HCT116 (cell line): ENCODE data around the gene AKAP13. TPM values are rescaled to one million over a fixed set of nuclear protein-coding genes. Genes with fewer than 3 reads are reported as not detected.

Source experiments
- ATAC-seq: fragments of 200-7000 bp; cut with Tn5 transposase; 2 replicates; pipeline ENCODE4 v1.9.1; 2020; ENCODE audit warnings: mild to moderate bottlenecking, moderate library complexity
- BruUV-seq: library from RNA; stranded (reverse); fragments of 400-500 nt; replicated peaks from 2 replicates; lab custom pipeline; 2021; lab: Mats Ljungman, UMichigan
- CTCF ChIA-PET: fragments of 300-600 bp; sonication (Branson Sonifier 250); formaldehyde crosslinking; loops from one replicate; lab custom pipeline; 2021; ENCODE audit warnings: antibody characterized with exemption; lab: Charles Lee
- POLR2A ChIA-PET: fragments of 300-600, 350-600 bp; sonication (Branson Sonifier 250); formaldehyde crosslinking; loops from one replicate; lab custom pipeline; 2021; ENCODE audit warnings: antibody characterized with exemption; lab: Charles Lee
- RAD21 ChIA-PET, 2 experiments: fragments of 300-600 bp; sonication (Branson Sonifier 250); formaldehyde crosslinking; loops; one replicate each; lab custom pipeline; 2023; ENCODE audit warnings: low total read pairs in 2 of 2; ENCODE audit not compliant: uncharacterized antibody in 2 of 2, unreplicated experiment in 2 of 2, low non-redundant PET in 1 of 2; lab: Charles Lee
- DNase-seq: peaks from one replicate; pipeline ENCODE4 v3.0.0-alpha.2; 2010; ENCODE audit warnings: low read depth, low spot score
- H2AFZ ChIP-seq: fragments of 200-600 bp; shearing (Covaris generic), sonication (generic); 2 replicates; pipeline ENCODE4 v1.6.1; 2017; ENCODE audit warnings: low read depth, mixed run types, mixed read lengths, antibody characterized with exemption, low read length; ENCODE audit not compliant: poor library complexity, severe bottlenecking
- H3K27ac ChIP-seq: 2 replicates; pipeline ENCODE4 v1.5.1; 2012; ENCODE audit warnings: low read depth, low read length
- H3K27me3 ChIP-seq: fragments of 200-600 bp; sonication (generic); 2 replicates; pipeline ENCODE4 v1.6.1; 2016; ENCODE audit warnings: mixed run types, low read length, mixed read lengths; ENCODE audit not compliant: insufficient read depth
- H3K36me3 ChIP-seq, 2 experiments: fragments of 200-500 bp in 1 of 2; fragments of 200-600 bp in 1 of 2; sonication (Bioruptor generic) in 1 of 2; sonication (generic) in 1 of 2; 2 replicates each; pipeline versions ENCODE4 v1.5.1 to v1.6.1; 2014 to 2016; ENCODE audit warnings: low read length in 2 of 2, inconsistent platforms in 1 of 2, mixed read lengths in 1 of 2, mixed run types in 1 of 2; ENCODE audit not compliant: insufficient read depth in 2 of 2, control insufficient read depth in 1 of 2
- H3K4me1 ChIP-seq, 2 experiments: fragments of 200-600 bp in 1 of 2; sonication (generic) in 1 of 2; 2 replicates each; pipeline versions ENCODE4 v1.5.1 to v1.6.1; 2012 to 2017; ENCODE audit warnings: low read length in 2 of 2, inconsistent platforms in 1 of 2, mild to moderate bottlenecking in 1 of 2, mixed read lengths in 1 of 2, mixed run types in 1 of 2, moderate library complexity in 1 of 2; ENCODE audit not compliant: insufficient read depth in 2 of 2, control insufficient read depth in 1 of 2
- H3K4me2 ChIP-seq: fragments of 200-600 bp; sonication (generic); 2 replicates; pipeline ENCODE4 v1.6.1; 2017; ENCODE audit warnings: mixed run types, low read length, mixed read lengths
- H3K4me3 ChIP-seq, 2 experiments: fragments of 200-600 bp in 1 of 2; sonication (generic) in 1 of 2; replicated peaks in 1 of 2; 2 replicates each; pipeline ENCODE4 v1.5.1; 2011 to 2016; ENCODE audit warnings: low read length in 2 of 2, control low read depth in 1 of 2, low read depth in 1 of 2, mild to moderate bottlenecking in 1 of 2, mixed read lengths in 1 of 2, mixed run types in 1 of 2
- H3K79me2 ChIP-seq: fragments of 200-600 bp; sonication (generic); 2 replicates; pipeline ENCODE4 v1.6.1; 2017; ENCODE audit warnings: mild to moderate bottlenecking, mixed run types, low read length, moderate library complexity, mixed read lengths; ENCODE audit not compliant: insufficient read depth
- H3K9ac ChIP-seq: fragments of 200-600 bp; sonication (generic); 2 replicates; pipeline ENCODE4 v1.6.1; 2016; ENCODE audit warnings: low read length, mixed read lengths
- H3K9me2 ChIP-seq: fragments of 200-600 bp; sonication (generic), shearing (Covaris generic); 2 replicates; pipeline ENCODE4 v1.6.1; 2017; ENCODE audit warnings: mixed run types, mild to moderate bottlenecking, moderate library complexity; ENCODE audit not compliant: insufficient read depth
- H3K9me3 ChIP-seq, 2 experiments: fragments of 200-500 bp in 1 of 2; fragments of 200-600 bp in 1 of 2; sonication (Bioruptor generic) in 1 of 2; sonication (generic) in 1 of 2; 2 replicates each; pipeline ENCODE4 v1.6.1; 2014 to 2017; ENCODE audit warnings: low read length in 2 of 2, mixed read lengths in 2 of 2, inconsistent platforms in 1 of 2, low read depth in 1 of 2, mild to moderate bottlenecking in 1 of 2, mixed run types in 1 of 2, moderate library complexity in 1 of 2; ENCODE audit not compliant: control insufficient read depth in 1 of 2, insufficient read depth in 1 of 2
- H4K20me1 ChIP-seq: fragments of 200-600 bp; sonication (generic), shearing (Covaris generic); 2 replicates; pipeline ENCODE4 v1.6.1; 2017; ENCODE audit warnings: mixed run types, mild to moderate bottlenecking, moderate library complexity; ENCODE audit not compliant: insufficient read depth
- ATF3 ChIP-seq: IDR thresholded peaks from 2 replicates; pipeline ENCODE4 v1.6.1; 2012
- CEBPB ChIP-seq: IDR thresholded peaks from 2 replicates; pipeline ENCODE4 v1.6.1; 2012; ENCODE audit warnings: low read depth
- EGR1 ChIP-seq: IDR thresholded peaks from 2 replicates; pipeline ENCODE4 v1.6.1; 2012; ENCODE audit warnings: low read depth
- ELF1 ChIP-seq: IDR thresholded peaks from 2 replicates; pipeline ENCODE4 v1.6.1; 2012; ENCODE audit warnings: low read depth, borderline replicate concordance
- EZH2 ChIP-seq: fragments of 200-600 bp; sonication (generic); IDR thresholded peaks from 2 replicates; pipeline ENCODE4 v1.6.1; 2017; ENCODE audit warnings: antibody characterized with exemption, mixed run types
- FOSL1 ChIP-seq: IDR thresholded peaks from 2 replicates; pipeline ENCODE4 v1.6.1; 2012; ENCODE audit warnings: low read depth
- MAX ChIP-seq: IDR thresholded peaks from 2 replicates; pipeline ENCODE4 v1.6.1; 2012
- POLR2AphosphoS5 ChIP-seq: IDR thresholded peaks from 2 replicates; pipeline ENCODE4 v1.6.1; 2011; ENCODE audit warnings: mild to moderate bottlenecking, low read depth, low read length, moderate library complexity
- SIN3A ChIP-seq: IDR thresholded peaks from 2 replicates; pipeline ENCODE4 v1.6.1; 2012; ENCODE audit warnings: low read depth
- SRF ChIP-seq: IDR thresholded peaks from 2 replicates; pipeline ENCODE4 v1.6.1; 2012; ENCODE audit warnings: low read depth
- TCF7L2 ChIP-seq: IDR thresholded peaks from 2 replicates; pipeline ENCODE4 v1.7.0; 2011; ENCODE audit warnings: borderline replicate concordance, inconsistent platforms; ENCODE audit not compliant: insufficient read depth, insufficient read length; ENCODE audit errors: extremely low read depth
- YY1 ChIP-seq: IDR thresholded peaks from 2 replicates; pipeline ENCODE4 v1.6.1; 2011; ENCODE audit warnings: low read length, low read depth, moderate library complexity, mild to moderate bottlenecking; ENCODE audit not compliant: insufficient replicate concordance; ENCODE audit errors: extremely low read depth
- ZFX ChIP-seq: fragments of 450-650 bp; IDR thresholded peaks from 2 replicates; pipeline ENCODE4 v1.6.1; 2017
- ZNF274 ChIP-seq: fragments of 200-500 bp; sonication (Bioruptor generic); IDR thresholded peaks from 2 replicates; pipeline ENCODE4 v1.6.1; 2014; ENCODE audit warnings: mild to moderate bottlenecking, low read depth, low read length, inconsistent platforms
- intact Hi-C: fragments of 100-400 bp; cut with micrococcal nuclease; formaldehyde crosslinking; loops from 2 replicates; pipeline ENCODE4 v1.10.0; 2022
- total RNA-seq: library from RNA; stranded (reverse); gene quantifications from one replicate; pipeline ENCODE4 v1.2.1, GENCODE V29; 2021; ENCODE audit not compliant: unreplicated experiment
- TF ChIP-seq, protein P1 (sequence below), 3 experiments: fragments of 200-600 bp in 1 of 3; sonication (generic) in 1 of 3; IDR thresholded peaks in 2 of 3; conservative IDR thresholded peaks in 1 of 3; 2 replicates each; pipeline ENCODE4 v1.5.1; 2012 to 2017; ENCODE audit warnings: low read depth in 2 of 3, low read length in 2 of 3, antibody characterized with exemption in 1 of 3, borderline replicate concordance in 1 of 3, control low read depth in 1 of 3, mild to moderate bottlenecking in 1 of 3, mixed read lengths in 1 of 3, mixed run types in 1 of 3, moderate library complexity in 1 of 3; ENCODE audit not compliant: insufficient read depth in 1 of 3

AKAP13 gene
- total RNA-seq, 1 experiment from 2014 or later: 43.1 TPM

GRCh38 chr15:85351965-85352364 is 28.4 kb upstream of the AKAP13 start:
- Histone ChIP-seq H3K9me3 (no peaks in the 10 kb centered on the region), H3K9ac (no peak overlapping the region), H3K4me1 (peaks cover 0 to 9% of the 10 kb centered on the region in 2 experiments; a peak in 3 of 4 replicates), H3K9me2 (no peaks in the 10 kb centered on the region), H3K27me3 (no peaks in the 10 kb centered on the region), H3K4me3 (no peak overlapping the region), H3K27ac (no peak overlapping the region), H3K36me3 (no peaks in the 10 kb centered on the region), H3K79me2 (no peaks in the 10 kb centered on the region), H3K4me2 (peak overlapping the region; percentile 4; the same call in 1 of the 2 replicates), H4K20me1 (no peaks in the 10 kb centered on the region), H2AFZ (no peak overlapping the region)
- TF ChIP-seq YY1 (no peak), EGR1 (no peak), FOSL1 (no peak), ZNF274 (no peak), ZFX (no peak), SIN3A (no peak), MAX (no peak), EZH2 (no peak), ATF3 (no peak), POLR2AphosphoS5 (no peak), ELF1 (no peak), SRF (no peak), TCF7L2 (no peak), CEBPB (no peak)
- TF ChIP-seq, protein P1, sequence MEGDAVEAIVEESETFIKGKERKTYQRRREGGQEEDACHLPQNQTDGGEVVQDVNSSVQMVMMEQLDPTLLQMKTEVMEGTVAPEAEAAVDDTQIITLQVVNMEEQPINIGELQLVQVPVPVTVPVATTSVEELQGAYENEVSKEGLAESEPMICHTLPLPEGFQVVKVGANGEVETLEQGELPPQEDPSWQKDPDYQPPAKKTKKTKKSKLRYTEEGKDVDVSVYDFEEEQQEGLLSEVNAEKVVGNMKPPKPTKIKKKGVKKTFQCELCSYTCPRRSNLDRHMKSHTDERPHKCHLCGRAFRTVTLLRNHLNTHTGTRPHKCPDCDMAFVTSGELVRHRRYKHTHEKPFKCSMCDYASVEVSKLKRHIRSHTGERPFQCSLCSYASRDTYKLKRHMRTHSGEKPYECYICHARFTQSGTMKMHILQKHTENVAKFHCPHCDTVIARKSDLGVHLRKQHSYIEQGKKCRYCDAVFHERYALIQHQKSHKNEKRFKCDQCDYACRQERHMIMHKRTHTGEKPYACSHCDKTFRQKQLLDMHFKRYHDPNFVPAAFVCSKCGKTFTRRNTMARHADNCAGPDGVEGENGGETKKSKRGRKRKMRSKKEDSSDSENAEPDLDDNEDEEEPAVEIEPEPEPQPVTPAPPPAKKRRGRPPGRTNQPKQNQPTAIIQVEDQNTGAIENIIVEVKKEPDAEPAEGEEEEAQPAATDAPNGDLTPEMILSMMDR (IDR thresholded peaks at IDR 0.05 in 2 of 3, conservative IDR thresholded peaks at IDR 0.05 in 1 of 3; ENCODE audit: borderline replicate concordance in 1 of 3, insufficient read depth in 1 of 3, low read depth in 2 of 3, low read length in 2 of 3): no peak
- intact Hi-C loops: no loop called here
- POLR2A ChIA-PET: no interaction called here
- DNase-seq (no peak), ATAC-seq (no peak)
- CTCF ChIA-PET: no interaction called here
- BruUV-seq: no TSS peak
- RAD21 ChIA-PET: no interaction called here
